Testis (tissue), 2 donors: ENCODE measurements around the gene CNTFR.

ENCODE experiments used
- CTCF ChIP-seq, 3 experiments: fragments of 450-650 bp in 2 of 3; fragments of 200-600 bp in 1 of 3; sonication (generic) in 1 of 3; IDR thresholded peaks; one replicate each; pipeline ENCODE4 v1.5.1; 2016 to 2019; ENCODE audit warnings: antibody characterized with exemption in 3 of 3, mild to moderate bottlenecking in 2 of 3, moderate library complexity in 1 of 3
- POLR2A ChIP-seq: fragments of 450-650 bp; IDR thresholded peaks from one replicate; pipeline ENCODE4 v1.6.1; 2017; ENCODE audit warnings: antibody characterized with exemption, mild to moderate bottlenecking, moderate library complexity

- no peak for TF ChIP-seq CTCF (IDR thresholded peaks at IDR 0.05)
- no peak for TF ChIP-seq POLR2A
Observed at GRCh38 chr9:34633166-34633565, 43.6 kb upstream of the CNTFR start.
